GM23248 (cell line): ENCODE results near the gene LRRC1.

Experiments
- EZH2 ChIP-seq: fragments of 200-600 bp; sonication (generic); IDR thresholded peaks from 2 replicates; pipeline ENCODE4 v1.6.1; 2018; ENCODE audit warnings: antibody characterized with exemption, mild to moderate bottlenecking; ENCODE audit not compliant: insufficient read depth, poor library complexity, severe bottlenecking
- EZH2phosphoT487 ChIP-seq: fragments of 200-600 bp; sonication (generic); IDR thresholded peaks from 2 replicates; pipeline ENCODE4 v1.6.1; 2018; ENCODE audit warnings: antibody characterized with exemption, moderate library complexity, mild to moderate bottlenecking, low read depth; ENCODE audit not compliant: insufficient read depth

- no peak for TF ChIP-seq EZH2phosphoT487
- no peak for TF ChIP-seq EZH2
Observed at GRCh38 chr6:53794137-53794719, 577 bp upstream of the LRRC1 start.
